Mesothelial cell of epicardium (in vitro differentiated cells): ENCODE measurements around the gene GABRB2. TPM values are rescaled to one million over a fixed set of nuclear protein-coding genes. Genes with fewer than 3 reads are reported as not detected.
"Not testable (repeated sequence)": the region's sequence is repeated elsewhere in the genome, so short reads cannot be mapped to it uniquely, and the experiment has no call there.

Experiments
- DNase-seq, 2 experiments: peaks; one replicate each; pipeline ENCODE4 v3.0.0; 2021; ENCODE audit warnings: low spot score in 2 of 2; ENCODE audit not compliant: unreplicated experiment in 2 of 2
- H3K27ac Mint-ChIP-seq: 2 replicates; pipeline ENCODE4 v1.8.0; 2021; ENCODE audit warnings: mixed read lengths
- H3K27me3 Mint-ChIP-seq: 2 replicates; pipeline ENCODE4 v1.8.0; 2021; ENCODE audit warnings: low read depth, mixed read lengths
- H3K36me3 Mint-ChIP-seq: 2 replicates; pipeline ENCODE4 v1.8.0; 2021; ENCODE audit warnings: mixed read lengths
- H3K4me1 Mint-ChIP-seq: 2 replicates; pipeline ENCODE4 v1.8.0; 2021; ENCODE audit warnings: mixed read lengths
- H3K4me3 Mint-ChIP-seq: 2 replicates; pipeline ENCODE4 v1.8.0; 2021; ENCODE audit warnings: mild to moderate bottlenecking, moderate library complexity, mixed read lengths
- H3K9me3 Mint-ChIP-seq: 2 replicates; pipeline ENCODE4 v1.8.0; 2021; ENCODE audit warnings: mixed read lengths
- total RNA-seq: library from RNA; stranded (reverse); gene quantifications from 3 replicates; pipeline ENCODE4 v1.2.1, GENCODE V29; 2021
- TF ChIP-seq, protein P1 (sequence below): fragments of 200-600 bp; sonication (generic); IDR thresholded peaks from one replicate; pipeline ENCODE4 v1.5.0; 2021; ENCODE audit warnings: antibody characterized with exemption; ENCODE audit not compliant: unreplicated experiment

The GABRB2 gene
- total RNA-seq, 1 donor from 2014 or later = 0.76 TPM

- H3K9me3 Mint-ChIP-seq = no peaks in the 10 kb centered on the region
- H3K4me3 Mint-ChIP-seq = no peak overlapping the region
- DNase-seq = no peak
- H3K27ac Mint-ChIP-seq = no peak overlapping the region
- TF ChIP-seq, protein P1, sequence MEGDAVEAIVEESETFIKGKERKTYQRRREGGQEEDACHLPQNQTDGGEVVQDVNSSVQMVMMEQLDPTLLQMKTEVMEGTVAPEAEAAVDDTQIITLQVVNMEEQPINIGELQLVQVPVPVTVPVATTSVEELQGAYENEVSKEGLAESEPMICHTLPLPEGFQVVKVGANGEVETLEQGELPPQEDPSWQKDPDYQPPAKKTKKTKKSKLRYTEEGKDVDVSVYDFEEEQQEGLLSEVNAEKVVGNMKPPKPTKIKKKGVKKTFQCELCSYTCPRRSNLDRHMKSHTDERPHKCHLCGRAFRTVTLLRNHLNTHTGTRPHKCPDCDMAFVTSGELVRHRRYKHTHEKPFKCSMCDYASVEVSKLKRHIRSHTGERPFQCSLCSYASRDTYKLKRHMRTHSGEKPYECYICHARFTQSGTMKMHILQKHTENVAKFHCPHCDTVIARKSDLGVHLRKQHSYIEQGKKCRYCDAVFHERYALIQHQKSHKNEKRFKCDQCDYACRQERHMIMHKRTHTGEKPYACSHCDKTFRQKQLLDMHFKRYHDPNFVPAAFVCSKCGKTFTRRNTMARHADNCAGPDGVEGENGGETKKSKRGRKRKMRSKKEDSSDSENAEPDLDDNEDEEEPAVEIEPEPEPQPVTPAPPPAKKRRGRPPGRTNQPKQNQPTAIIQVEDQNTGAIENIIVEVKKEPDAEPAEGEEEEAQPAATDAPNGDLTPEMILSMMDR = no peak
- no peaks in the 10 kb centered on the region for H3K4me1 Mint-ChIP-seq
- H3K27me3 Mint-ChIP-seq = no peaks in the 10 kb centered on the region
- H3K36me3 Mint-ChIP-seq = no peaks in the 10 kb centered on the region
Observed at GRCh38 chr5:161530700-161531099, 15.8 kb downstream of the GABRB2 start.

- Mint-ChIP-seq H3K27ac (no peak overlapping the region), H3K9me3 (peaks cover 6% of the 10 kb centered on the region), H3K27me3 (no peaks in the 10 kb centered on the region), H3K36me3 (no peaks in the 10 kb centered on the region), H3K4me1 (no peaks in the 10 kb centered on the region), H3K4me3 (no peak overlapping the region)
- no peak for DNase-seq
- TF ChIP-seq, protein P1 = no peak
Observed at GRCh38 chr5:161513942-161514341, 32.6 kb downstream of the GABRB2 start.

- H3K4me1 Mint-ChIP-seq = no peaks in the 10 kb centered on the region
Observed at GRCh38 chr5:161507591-161507990, 38.9 kb downstream of the GABRB2 start.

DNA sequence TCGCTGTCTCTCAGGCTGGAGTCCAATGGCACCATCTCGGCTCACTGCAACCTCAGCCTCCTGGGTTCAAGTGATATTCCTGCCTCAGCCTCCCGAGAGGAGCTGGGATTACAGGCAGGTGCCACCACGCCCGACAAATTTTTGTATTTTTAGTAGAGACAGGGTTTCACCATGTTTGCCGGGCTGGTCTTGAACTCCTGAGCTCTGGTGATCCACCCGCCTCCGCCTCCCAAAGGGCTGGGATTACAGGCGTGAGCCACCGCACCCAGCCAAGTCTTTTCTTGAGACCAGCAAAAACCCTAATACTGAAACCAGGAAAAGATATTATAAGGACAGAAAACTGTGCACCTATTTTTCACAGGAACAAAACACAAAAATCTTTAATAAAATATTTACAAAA is 41.4 kb downstream of the GABRB2 start:
- not testable (repeated sequence) for H3K9me3 Mint-ChIP-seq, H3K27me3 Mint-ChIP-seq, DNase-seq, H3K4me3 Mint-ChIP-seq, H3K4me1 Mint-ChIP-seq, H3K27ac Mint-ChIP-seq, H3K36me3 Mint-ChIP-seq

More at GRCh38 chr5:161507591-161507990, 38.9 kb downstream of the GABRB2 start:
- Mint-ChIP-seq H3K4me3 (no peak overlapping the region), H3K27ac (no peak overlapping the region), H3K36me3 (no peaks in the 10 kb centered on the region), H3K27me3 (peaks cover 3% of the 10 kb centered on the region), H3K9me3 (peaks cover 2% of the 10 kb centered on the region)
- no peak for DNase-seq
- TF ChIP-seq, protein P1 = no peak

GRCh38 chr5:161498531-161498930 is 48.0 kb downstream of the GABRB2 start:
- DNase-seq = no peak
- Mint-ChIP-seq H3K4me3 (no peak overlapping the region), H3K4me1 (no peaks in the 10 kb centered on the region), H3K27me3 (no peaks in the 10 kb centered on the region), H3K36me3 (peaks cover 3% of the 10 kb centered on the region), H3K9me3 (peaks cover 20% of the 10 kb centered on the region), H3K27ac (no peak overlapping the region)
- TF ChIP-seq, protein P1 = no peak

DNA sequence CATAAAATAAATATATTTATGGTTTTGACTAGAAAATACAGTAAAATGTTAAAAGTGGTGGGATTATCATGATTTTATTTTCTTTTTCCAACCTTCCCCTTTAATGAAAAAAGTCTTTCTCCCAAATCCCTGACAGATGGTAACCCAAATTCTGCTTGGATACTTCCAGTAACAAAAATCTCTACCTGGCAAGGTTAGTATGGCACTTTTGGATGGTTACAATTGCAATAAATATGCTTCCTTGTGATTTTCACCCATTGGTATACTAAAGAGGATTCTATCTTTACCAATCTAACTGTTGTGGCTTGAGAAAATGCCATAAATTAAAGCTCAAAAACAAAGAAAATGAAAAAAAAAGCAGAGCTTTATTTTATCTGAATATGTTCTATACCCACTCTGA is 62.8 kb downstream of the GABRB2 start:
- TF ChIP-seq, protein P1 = no peak
- Mint-ChIP-seq H3K36me3 (no peaks in the 10 kb centered on the region), H3K9me3 (no peaks in the 10 kb centered on the region), H3K27ac (no peak overlapping the region), H3K4me3 (no peak overlapping the region), H3K27me3 (no peaks in the 10 kb centered on the region), H3K4me1 (peaks cover 9% of the 10 kb centered on the region)
- no peak for DNase-seq
